ENCODE data around the gene CALN1.

DNA sequence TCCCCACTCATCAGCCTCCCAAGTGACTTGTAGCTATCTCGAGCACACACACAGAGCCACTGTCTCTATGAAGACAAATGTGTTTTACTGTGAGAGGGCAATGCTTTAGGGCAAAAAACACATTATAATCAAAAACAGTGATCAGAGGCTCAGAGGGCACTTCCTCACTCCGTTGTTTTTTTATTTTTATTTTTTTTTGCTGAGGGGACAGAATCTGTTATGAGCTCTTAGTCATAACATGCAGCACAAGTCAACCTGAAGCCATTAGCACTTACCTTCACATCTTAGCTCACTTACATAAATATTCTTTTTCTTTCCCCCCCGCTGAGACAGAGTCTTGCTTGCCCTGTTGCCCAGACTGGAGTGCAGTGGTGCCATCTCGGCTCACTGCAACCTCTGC, 157.7 kb downstream of the CALN1 start:
- TF ChIP-seq, protein P1, sequence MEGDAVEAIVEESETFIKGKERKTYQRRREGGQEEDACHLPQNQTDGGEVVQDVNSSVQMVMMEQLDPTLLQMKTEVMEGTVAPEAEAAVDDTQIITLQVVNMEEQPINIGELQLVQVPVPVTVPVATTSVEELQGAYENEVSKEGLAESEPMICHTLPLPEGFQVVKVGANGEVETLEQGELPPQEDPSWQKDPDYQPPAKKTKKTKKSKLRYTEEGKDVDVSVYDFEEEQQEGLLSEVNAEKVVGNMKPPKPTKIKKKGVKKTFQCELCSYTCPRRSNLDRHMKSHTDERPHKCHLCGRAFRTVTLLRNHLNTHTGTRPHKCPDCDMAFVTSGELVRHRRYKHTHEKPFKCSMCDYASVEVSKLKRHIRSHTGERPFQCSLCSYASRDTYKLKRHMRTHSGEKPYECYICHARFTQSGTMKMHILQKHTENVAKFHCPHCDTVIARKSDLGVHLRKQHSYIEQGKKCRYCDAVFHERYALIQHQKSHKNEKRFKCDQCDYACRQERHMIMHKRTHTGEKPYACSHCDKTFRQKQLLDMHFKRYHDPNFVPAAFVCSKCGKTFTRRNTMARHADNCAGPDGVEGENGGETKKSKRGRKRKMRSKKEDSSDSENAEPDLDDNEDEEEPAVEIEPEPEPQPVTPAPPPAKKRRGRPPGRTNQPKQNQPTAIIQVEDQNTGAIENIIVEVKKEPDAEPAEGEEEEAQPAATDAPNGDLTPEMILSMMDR (tag by site-specific recombination; IDR thresholded peaks at IDR 0.05) = no peak
- TF ChIP-seq ZNF24 (tag by site-specific recombination; IDR thresholded peaks at IDR 0.05) (no peak), ZNF324 (tag by site-specific recombination; IDR thresholded peaks at IDR 0.05) (no peak), TCF7L2 (IDR thresholded peaks at IDR 0.05; ENCODE audit: borderline replicate concordance, low read depth, low read length) (no peak), ZNF843 (tag by site-specific recombination; IDR thresholded peaks at IDR 0.05) (no peak), ZFP41 (tag by site-specific recombination; IDR thresholded peaks at IDR 0.05; ENCODE audit: borderline replicate concordance) (no peak), BCL11A (tag by site-specific recombination; IDR thresholded peaks at IDR 0.05; ENCODE audit: low read depth) (no peak)
- TF ChIP-seq, protein P2, sequence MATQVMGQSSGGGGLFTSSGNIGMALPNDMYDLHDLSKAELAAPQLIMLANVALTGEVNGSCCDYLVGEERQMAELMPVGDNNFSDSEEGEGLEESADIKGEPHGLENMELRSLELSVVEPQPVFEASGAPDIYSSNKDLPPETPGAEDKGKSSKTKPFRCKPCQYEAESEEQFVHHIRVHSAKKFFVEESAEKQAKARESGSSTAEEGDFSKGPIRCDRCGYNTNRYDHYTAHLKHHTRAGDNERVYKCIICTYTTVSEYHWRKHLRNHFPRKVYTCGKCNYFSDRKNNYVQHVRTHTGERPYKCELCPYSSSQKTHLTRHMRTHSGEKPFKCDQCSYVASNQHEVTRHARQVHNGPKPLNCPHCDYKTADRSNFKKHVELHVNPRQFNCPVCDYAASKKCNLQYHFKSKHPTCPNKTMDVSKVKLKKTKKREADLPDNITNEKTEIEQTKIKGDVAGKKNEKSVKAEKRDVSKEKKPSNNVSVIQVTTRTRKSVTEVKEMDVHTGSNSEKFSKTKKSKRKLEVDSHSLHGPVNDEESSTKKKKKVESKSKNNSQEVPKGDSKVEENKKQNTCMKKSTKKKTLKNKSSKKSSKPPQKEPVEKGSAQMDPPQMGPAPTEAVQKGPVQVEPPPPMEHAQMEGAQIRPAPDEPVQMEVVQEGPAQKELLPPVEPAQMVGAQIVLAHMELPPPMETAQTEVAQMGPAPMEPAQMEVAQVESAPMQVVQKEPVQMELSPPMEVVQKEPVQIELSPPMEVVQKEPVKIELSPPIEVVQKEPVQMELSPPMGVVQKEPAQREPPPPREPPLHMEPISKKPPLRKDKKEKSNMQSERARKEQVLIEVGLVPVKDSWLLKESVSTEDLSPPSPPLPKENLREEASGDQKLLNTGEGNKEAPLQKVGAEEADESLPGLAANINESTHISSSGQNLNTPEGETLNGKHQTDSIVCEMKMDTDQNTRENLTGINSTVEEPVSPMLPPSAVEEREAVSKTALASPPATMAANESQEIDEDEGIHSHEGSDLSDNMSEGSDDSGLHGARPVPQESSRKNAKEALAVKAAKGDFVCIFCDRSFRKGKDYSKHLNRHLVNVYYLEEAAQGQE (tag by site-specific recombination; IDR thresholded peaks at IDR 0.05) = no peak
